G401 (cell line): ENCODE data around the gene SKIC3. TPM values are rescaled to one million over a fixed set of nuclear protein-coding genes. Genes with fewer than 3 reads are reported as not detected.
A peak's percentile ranks its signal among the peaks of the same experiment; 100 is the strongest.

Source experiments
- DNase-seq: peaks from one replicate; pipeline ENCODE4 v3.0.0-alpha.2; 2015; ENCODE audit warnings: low spot score
- in situ Hi-C: cut with HindIII; loops from 2 replicates; pipeline ENCODE4 v1.10.0; 2016; ENCODE audit warnings: low sequenced_read_pairs, mixed read lengths
- total RNA-seq: library from RNA; depleted of rRNA; stranded (reverse); fragments of >200 nt; shearing (Covaris generic); gene quantifications from 2 replicates; pipeline ENCODE4 v1.2.3, GENCODE V29; 2014; rRNA removed

The SKIC3 gene
- 45.8 and 59.0 TPM in 2 replicates for total RNA-seq

GRCh38 chr5:95554647-95555548, at the start of gene SKIC3, which contains the start of gene ARSK:
Gene SKIC3 (minus strand): TSS chr5:95554977. CDS start chr5:95547150, 7,827 bp downstream.
Gene ARSK (plus strand): TSS chr5:95555101. CDS start chr5:95555279, 178 bp downstream.
- peak; percentile 98 for DNase-seq
- in situ Hi-C loops: no loop called here

- no peak for DNase-seq
- in situ Hi-C loops: no loop called here
Observed at GRCh38 chr5:95600557-95600956, 45.8 kb upstream of the SKIC3 start.

- in situ Hi-C loops: no loop called here
- no peak for DNase-seq
Observed at GRCh38 chr5:95599252-95599651, 44.5 kb upstream of the SKIC3 start.

GRCh38 chr5:95595289-95595931, 40.6 kb upstream of the SKIC3 start:
- in situ Hi-C loops: no loop called here
- DNase-seq: no peak

GRCh38 chr5:95591490-95591901, 36.7 kb upstream of the SKIC3 start:
- DNase-seq: no peak
- in situ Hi-C loops: no loop called here

- in situ Hi-C loops: no loop called here
- no peak for DNase-seq
Observed at GRCh38 chr5:95590880-95591279, 36.1 kb upstream of the SKIC3 start.

- no peak for DNase-seq
- in situ Hi-C loops: no loop called here
Observed at GRCh38 chr5:95583992-95584391, 29.2 kb upstream of the SKIC3 start.

- in situ Hi-C loops: no loop called here
- no peak for DNase-seq
Observed at GRCh38 chr5:95581576-95581975, 26.8 kb upstream of the SKIC3 start.

GRCh38 chr5:95572016-95572415, 17.2 kb upstream of the SKIC3 start:
- no peak for DNase-seq
- in situ Hi-C loops: no loop called here

GRCh38 chr5:95565280-95565920, 10.6 kb upstream of the SKIC3 start:
- in situ Hi-C loops: no loop called here
- no peak for DNase-seq

- in situ Hi-C loops: no loop called here
- no peak for DNase-seq
Observed at GRCh38 chr5:95564450-95564849, 9.7 kb upstream of the SKIC3 start.

GRCh38 chr5:95563367-95563766, 8.6 kb upstream of the SKIC3 start:
- in situ Hi-C loops: no loop called here
- no peak for DNase-seq

- in situ Hi-C loops: no loop called here
- no peak for DNase-seq
Observed at GRCh38 chr5:95562282-95562681, 7.5 kb upstream of the SKIC3 start.

GRCh38 chr5:95557841-95558240, 3.1 kb upstream of the SKIC3 start:
- in situ Hi-C loops: no loop called here
- DNase-seq: no peak

- in situ Hi-C loops: no loop called here
Observed at GRCh38 chr5:95555553-95555952, 776 bp upstream of the SKIC3 start.

GRCh38 chr5:95554331-95554646, 488 bp downstream of the SKIC3 start:
- in situ Hi-C loops: no loop called here
- DNase-seq: no peak

More at GRCh38 chr5:95555553-95555952, 776 bp upstream of the SKIC3 start:
- DNase-seq: no peak

GRCh38 chr5:95549030-95549429, 5.7 kb downstream of the SKIC3 start:
- DNase-seq: no peak
- in situ Hi-C loops: no loop called here

- in situ Hi-C loops: no loop called here
Observed at GRCh38 chr5:95543017-95543705, 11.6 kb downstream of the SKIC3 start.

GRCh38 chr5:95537501-95537900, 17.3 kb downstream of the SKIC3 start:
- in situ Hi-C loops: no loop called here
- no peak for DNase-seq

More at GRCh38 chr5:95543017-95543705, 11.6 kb downstream of the SKIC3 start:
- DNase-seq: peak; percentile 30
